ENCODE results near the gene METRN.
"Not testable (repeated sequence)": the region's sequence is repeated elsewhere in the genome, so short reads cannot be mapped to it uniquely, and the experiment has no call there.

Gene METRN

GRCh38 chr16:691242-691641 is 23.7 kb upstream of the METRN start:
- not testable (repeated sequence) for DNase-seq (ENCODE audit: low read depth)

GRCh38 chr16:692356-693108 is 22.4 kb upstream of the METRN start:
- no peak for DNase-seq (ENCODE audit: low read depth)

- DNase-seq (ENCODE audit: low read depth) = no peak
These were observed 21.6 kb upstream of the METRN start for GRCh38 chr16:693364-693763.

- no peak for DNase-seq (ENCODE audit: low read depth)
These were observed 21.2 kb upstream of the METRN start for GRCh38 chr16:693766-694165.

GRCh38 chr16:694187-694862 is 20.6 kb upstream of the METRN start:
- no peak for DNase-seq (ENCODE audit: low read depth)

GRCh38 chr16:694863-695354 is 20.0 kb upstream of the METRN start:
- DNase-seq (ENCODE audit: low read depth) = no peak

- peak; percentile 51 for DNase-seq (ENCODE audit: low read depth)
These were observed 19.4 kb upstream of the METRN start for GRCh38 chr16:695355-696089.

GRCh38 chr16:698911-699671 is 15.8 kb upstream of the METRN start:
- no peak for DNase-seq (ENCODE audit: low read depth)

- no peak for DNase-seq (ENCODE audit: low read depth)
These were observed 14.0 kb upstream of the METRN start for GRCh38 chr16:700684-701584.

GRCh38 chr16:702341-702740 is 12.6 kb upstream of the METRN start:
- no peak for DNase-seq (ENCODE audit: low read depth)

GRCh38 chr16:703406-703805 is 11.5 kb upstream of the METRN start:
- DNase-seq (ENCODE audit: low read depth) = no peak

GRCh38 chr16:704047-704446 is 10.9 kb upstream of the METRN start:
- DNase-seq (ENCODE audit: low read depth) = no peak

- no peak for DNase-seq (ENCODE audit: low read depth)
These were observed 10.2 kb upstream of the METRN start for GRCh38 chr16:704552-705380.

GRCh38 chr16:705431-706188 is 9.3 kb upstream of the METRN start, which contains the start of gene FBXL16:
FBXL16 (minus strand) TSS chr16:705801; CDS start chr16:697405, 8,396 bp downstream.
- DNase-seq (ENCODE audit: low read depth) = no peak

- no peak for DNase-seq (ENCODE audit: low read depth)
These were observed 8.5 kb upstream of the METRN start for GRCh38 chr16:706189-707061.

GRCh38 chr16:707062-707538 is 7.8 kb upstream of the METRN start:
- no peak for DNase-seq (ENCODE audit: low read depth)

- DNase-seq (ENCODE audit: low read depth) = no peak
These were observed 6.9 kb upstream of the METRN start for GRCh38 chr16:708019-708418.

- no peak for DNase-seq (ENCODE audit: low read depth)
These were observed 6.0 kb upstream of the METRN start for GRCh38 chr16:708959-709358.

Data from stimulated activated CD8-positive, alpha-beta memory T cell treated with anti-CD3 and anti-CD28 coated beads, Interleukin-12 subunit alpha, Interleukin-12 subunit beta, amount 100 ng/mL, for 4 hours (primary cell).